ENCODE measurements around the gene CTXN3.

The CTXN3 gene

GRCh38 chr5:127619908-127620479 lies 28.9 kb upstream of the CTXN3 start:
- in situ Hi-C loops (cut with HindIII; ENCODE audit: low pct_unique_long_range_greater_than_20kb, low sequenced_read_pairs) = no loop called here
- DNase-seq (ENCODE audit: low read depth in 1 of 2, low spot score in 1 of 2) = no peak
- TF ChIP-seq JUND (IDR thresholded peaks at IDR 0.05; ENCODE audit: low read depth) = no peak

- no peak for TF ChIP-seq JUND (IDR thresholded peaks at IDR 0.05; ENCODE audit: low read depth)
- in situ Hi-C loops (cut with HindIII; ENCODE audit: low pct_unique_long_range_greater_than_20kb, low sequenced_read_pairs) = no loop called here
- DNase-seq (ENCODE audit: low read depth in 1 of 2, low spot score in 1 of 2) = no peak
Observed at GRCh38 chr5:127621601-127622325, 27.1 kb upstream of the CTXN3 start.

GRCh38 chr5:127634007-127634406 lies 14.9 kb upstream of the CTXN3 start:
- in situ Hi-C loops (cut with HindIII; ENCODE audit: low pct_unique_long_range_greater_than_20kb, low sequenced_read_pairs) = no loop called here
- no peak for DNase-seq (ENCODE audit: low read depth in 1 of 2, low spot score in 1 of 2)
- TF ChIP-seq JUND (IDR thresholded peaks at IDR 0.05; ENCODE audit: low read depth) = no peak

GRCh38 chr5:127639828-127640227 lies 9.1 kb upstream of the CTXN3 start:
- in situ Hi-C loops (cut with HindIII; ENCODE audit: low pct_unique_long_range_greater_than_20kb, low sequenced_read_pairs) = no loop called here
- TF ChIP-seq JUND (IDR thresholded peaks at IDR 0.05; ENCODE audit: low read depth) = no peak
- DNase-seq (ENCODE audit: low read depth in 1 of 2, low spot score in 1 of 2) = no peak

- no peak for DNase-seq (ENCODE audit: low read depth in 1 of 2, low spot score in 1 of 2)
- in situ Hi-C loops (cut with HindIII; ENCODE audit: low pct_unique_long_range_greater_than_20kb, low sequenced_read_pairs) = no loop called here
Observed at GRCh38 chr5:127642949-127643348, 5.9 kb upstream of the CTXN3 start.

GRCh38 chr5:127643607-127644006 lies 5.3 kb upstream of the CTXN3 start:
- no peak for TF ChIP-seq JUND (IDR thresholded peaks at IDR 0.05; ENCODE audit: low read depth)
- in situ Hi-C loops (cut with HindIII; ENCODE audit: low pct_unique_long_range_greater_than_20kb, low sequenced_read_pairs) = no loop called here
- DNase-seq (ENCODE audit: low read depth in 1 of 2, low spot score in 1 of 2) = no peak

More at GRCh38 chr5:127642949-127643348, 5.9 kb upstream of the CTXN3 start:
- no peak for TF ChIP-seq JUND (IDR thresholded peaks at IDR 0.05; ENCODE audit: low read depth)

GRCh38 chr5:127645300-127645726 lies 3.6 kb upstream of the CTXN3 start:
- no peak for DNase-seq (ENCODE audit: low read depth in 1 of 2, low spot score in 1 of 2)
- in situ Hi-C loops (cut with HindIII; ENCODE audit: low pct_unique_long_range_greater_than_20kb, low sequenced_read_pairs) = no loop called here
- TF ChIP-seq JUND (IDR thresholded peaks at IDR 0.05; ENCODE audit: low read depth) = no peak

- in situ Hi-C loops (cut with HindIII; ENCODE audit: low pct_unique_long_range_greater_than_20kb, low sequenced_read_pairs) = no loop called here
- TF ChIP-seq JUND (IDR thresholded peaks at IDR 0.05; ENCODE audit: low read depth) = no peak
- DNase-seq (ENCODE audit: low read depth in 1 of 2, low spot score in 1 of 2) = no peak
Observed at GRCh38 chr5:127647361-127647958, 1.4 kb upstream of the CTXN3 start.

- TF ChIP-seq JUND (IDR thresholded peaks at IDR 0.05; ENCODE audit: low read depth) = no peak
- in situ Hi-C loops (cut with HindIII; ENCODE audit: low pct_unique_long_range_greater_than_20kb, low sequenced_read_pairs) = no loop called here
- DNase-seq (ENCODE audit: low read depth in 1 of 2, low spot score in 1 of 2) = no peak
Observed at GRCh38 chr5:127650022-127650421, 1.1 kb downstream of the CTXN3 start.

GRCh38 chr5:127650649-127651048 lies 1.8 kb downstream of the CTXN3 start:
- in situ Hi-C loops (cut with HindIII; ENCODE audit: low pct_unique_long_range_greater_than_20kb, low sequenced_read_pairs) = no loop called here
- TF ChIP-seq JUND (IDR thresholded peaks at IDR 0.05; ENCODE audit: low read depth) = no peak
- DNase-seq (ENCODE audit: low read depth in 1 of 2, low spot score in 1 of 2) = no peak

- TF ChIP-seq JUND (IDR thresholded peaks at IDR 0.05; ENCODE audit: low read depth) = no peak
- in situ Hi-C loops (cut with HindIII; ENCODE audit: low pct_unique_long_range_greater_than_20kb, low sequenced_read_pairs) = no loop called here
- no peak for DNase-seq (ENCODE audit: low read depth in 1 of 2, low spot score in 1 of 2)
Observed at GRCh38 chr5:127652952-127653611, 4.2 kb downstream of the CTXN3 start.

GRCh38 chr5:127656825-127657224 lies 7.9 kb downstream of the CTXN3 start:
- in situ Hi-C loops (cut with HindIII; ENCODE audit: low pct_unique_long_range_greater_than_20kb, low sequenced_read_pairs) = no loop called here
- no peak for TF ChIP-seq JUND (IDR thresholded peaks at IDR 0.05; ENCODE audit: low read depth)
- DNase-seq (ENCODE audit: low read depth in 1 of 2, low spot score in 1 of 2) = no peak

All from T47D (cell line).